Inflammatory macrophage (primary cell): ENCODE results near the gene RAMP3.

ENCODE experiments used
- DNase-seq, 2 donors: peaks; one replicate each; pipeline ENCODE4 v3.0.0-alpha.2; 2020 to 2022

RAMP3 gene

GRCh38 chr7:45223728-45224630 lies 66.4 kb downstream of the RAMP3 start:
- no peak for DNase-seq

DNA sequence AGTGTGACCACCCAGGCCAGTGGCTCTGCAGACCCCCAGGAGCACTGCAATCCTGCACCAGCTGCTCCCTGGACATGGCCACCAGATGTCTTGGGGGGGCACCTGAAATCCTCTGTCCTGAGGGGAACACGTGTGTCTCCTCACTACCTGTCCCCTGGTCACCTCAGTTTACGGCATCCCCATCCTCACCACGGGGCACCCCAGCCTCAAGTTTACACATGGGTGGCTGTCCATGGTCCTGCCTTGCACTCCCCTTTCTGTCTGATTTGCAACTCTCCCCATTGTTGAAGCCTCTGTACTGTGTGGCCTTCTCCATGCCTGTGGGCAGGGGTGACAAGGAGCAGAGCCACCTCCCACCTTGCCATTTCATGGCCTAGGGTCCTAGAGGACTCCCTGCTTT lies 67.2 kb downstream of the RAMP3 start:
- no peak for DNase-seq

DNA sequence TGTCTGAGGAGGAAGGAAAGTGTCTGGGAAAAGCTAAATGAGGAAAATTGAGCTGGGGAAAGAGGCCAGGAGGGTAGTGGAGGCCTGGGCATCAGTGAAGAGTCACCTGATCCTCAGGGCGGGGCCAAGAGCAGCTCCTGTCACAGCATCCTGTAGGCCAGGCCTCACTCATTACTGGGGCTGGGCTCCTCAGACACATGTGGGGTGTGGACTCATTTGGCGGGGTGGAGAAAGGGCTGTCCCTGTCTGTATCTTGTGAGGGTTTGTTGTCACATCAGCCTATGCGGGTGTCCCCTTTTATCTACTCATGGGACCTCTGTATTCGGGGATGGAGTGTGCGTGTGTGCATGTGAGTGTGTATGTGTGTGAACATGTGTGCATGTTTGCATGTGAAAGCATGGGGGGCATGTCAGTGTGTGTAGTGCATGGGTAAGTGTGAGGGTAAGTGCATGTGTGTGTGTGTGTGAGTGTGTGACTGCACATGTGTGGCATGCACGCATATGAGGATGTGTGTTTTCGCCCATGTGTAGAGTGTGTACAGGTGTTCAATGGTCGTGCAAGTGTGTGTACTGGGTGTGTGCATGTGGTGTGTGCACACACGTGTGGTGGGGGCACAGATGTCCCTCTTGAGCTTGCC lies 67.8 kb downstream of the RAMP3 start:
- no peak for DNase-seq

GRCh38 chr7:45225948-45226335 lies 68.4 kb downstream of the RAMP3 start:
- no peak for DNase-seq

GRCh38 chr7:45229156-45229920 lies 71.7 kb downstream of the RAMP3 start:
- no peak for DNase-seq

DNA sequence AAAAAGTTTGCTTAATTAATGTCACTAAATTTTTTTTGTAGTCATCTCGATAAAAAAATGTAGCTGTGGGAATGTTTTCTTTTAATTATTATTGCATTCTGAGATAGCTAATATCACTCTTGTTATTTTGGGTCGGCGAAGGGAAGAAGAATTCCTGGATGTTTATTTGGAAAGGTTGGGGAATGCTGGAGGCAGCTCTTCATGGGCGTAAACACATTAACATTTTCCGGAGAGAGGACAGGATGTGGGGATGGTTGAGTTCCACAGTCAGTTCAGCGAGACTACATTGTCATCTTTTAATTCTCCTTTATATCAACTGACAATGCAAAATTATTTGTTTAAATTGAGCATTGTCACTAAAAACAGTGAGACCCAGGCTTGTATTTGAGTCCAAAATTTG lies 72.5 kb downstream of the RAMP3 start:
- DNase-seq: no peak

- DNase-seq: no peak
These were observed 73.1 kb downstream of the RAMP3 start for GRCh38 chr7:45230611-45231165.

GRCh38 chr7:45233249-45233775 lies 75.7 kb downstream of the RAMP3 start:
- DNase-seq: no peak
